Activated CD4-positive, CD25-positive, alpha-beta regulatory T cell (primary cell): ENCODE data around the gene SACS.

Experiments used
- DNase-seq, 4 experiments: peaks; one replicate each; lab custom pipeline; 2025; lab: John Stamatoyannopoulos, UW

SACS gene

GRCh38 chr13:23433171-23434153 lies at the start of gene SACS:
TSS of gene SACS (minus strand) at chr13:23433702. CDS start at chr13:23411239, 22,463 bp downstream.
- DNase-seq = no peak

GRCh38 chr13:23480324-23480723 lies 46.8 kb upstream of the SACS start:
- no peak for DNase-seq

- no peak for DNase-seq
Measured at GRCh38 chr13:23477101-23477500, 43.6 kb upstream of the SACS start.

- DNase-seq = no peak
Measured at GRCh38 chr13:23473221-23473620, 39.7 kb upstream of the SACS start.

- no peak for DNase-seq
Measured at GRCh38 chr13:23472189-23472588, 38.7 kb upstream of the SACS start.

- no peak for DNase-seq
Measured at GRCh38 chr13:23470790-23471614, 37.5 kb upstream of the SACS start.

- DNase-seq = no peak
Measured at GRCh38 chr13:23469951-23470421, 36.5 kb upstream of the SACS start.

GRCh38 chr13:23468811-23469210 lies 35.3 kb upstream of the SACS start:
- no peak for DNase-seq

GRCh38 chr13:23467932-23468278 lies 34.4 kb upstream of the SACS start:
- DNase-seq = no peak

- DNase-seq = no peak
Measured at GRCh38 chr13:23467048-23467931, 33.8 kb upstream of the SACS start.

- DNase-seq = peak; percentile 13 to 35 (median 30)
Measured at GRCh38 chr13:23466144-23467002, 32.9 kb upstream of the SACS start.

GRCh38 chr13:23463661-23464060 lies 30.2 kb upstream of the SACS start:
- DNase-seq = no peak

- no peak for DNase-seq
Measured at GRCh38 chr13:23462815-23463559, 29.5 kb upstream of the SACS start.

- no peak for DNase-seq
Measured at GRCh38 chr13:23461544-23461943, 28.0 kb upstream of the SACS start.

GRCh38 chr13:23460921-23461320 lies 27.4 kb upstream of the SACS start:
- no peak for DNase-seq

GRCh38 chr13:23460309-23460708 lies 26.8 kb upstream of the SACS start:
- no peak for DNase-seq

- no peak for DNase-seq
Measured at GRCh38 chr13:23458989-23459388, 25.5 kb upstream of the SACS start.

GRCh38 chr13:23456437-23457210 lies 23.1 kb upstream of the SACS start:
- DNase-seq = no peak
